OCI-LY7 (cell line): ENCODE measurements around the gene VPS4B. TPM values are rescaled to one million over a fixed set of nuclear protein-coding genes. Genes with fewer than 3 reads are reported as not detected.
A peak's percentile ranks its signal among the peaks of the same experiment; 100 is the strongest.

Experiments
- BruUV-seq: library from RNA; stranded (reverse); fragments of 400-500 nt; replicated peaks from 2 replicates; lab custom pipeline; 2021; lab: Mats Ljungman, UMichigan
- CTCF ChIA-PET: fragments of 300-600 bp; sonication (Branson Sonifier 250); formaldehyde crosslinking; loops from one replicate; lab custom pipeline; 2022; ENCODE audit warnings: antibody characterized with exemption; ENCODE audit not compliant: unreplicated experiment; lab: Charles Lee
- POLR2A ChIA-PET: fragments of 300-600 bp; sonication (Branson Sonifier 250); formaldehyde crosslinking; loops from one replicate; lab custom pipeline; 2022; ENCODE audit warnings: antibody characterized with exemption; lab: Charles Lee
- DNase-seq: peaks from one replicate; pipeline ENCODE4 v3.0.0-alpha.2; 2015; ENCODE audit warnings: low spot score
- H2AFZ ChIP-seq: fragments of 200-600 bp; sonication (generic), shearing (Covaris generic); 2 replicates; pipeline ENCODE4 v1.6.1; 2014; ENCODE audit warnings: mild to moderate bottlenecking, antibody characterized with exemption, low read length, moderate library complexity
- H3K27ac ChIP-seq: fragments of 200-600 bp; sonication (generic); 2 replicates; pipeline ENCODE4 v1.5.1; 2014; ENCODE audit warnings: mixed run types, low read depth, mild to moderate bottlenecking, moderate library complexity, low read length, inconsistent platforms; ENCODE audit not compliant: poor library complexity, severe bottlenecking
- H3K36me3 ChIP-seq: fragments of 200-600 bp; sonication (generic); 2 replicates; pipeline ENCODE4 v1.6.1; 2014; ENCODE audit warnings: mild to moderate bottlenecking, antibody characterized with exemption, low read length, moderate library complexity, mixed read lengths; ENCODE audit not compliant: insufficient read depth
- H3K4me1 ChIP-seq: fragments of 200-600 bp; sonication (generic); 2 replicates; pipeline ENCODE4 v1.5.1; 2014; ENCODE audit warnings: mild to moderate bottlenecking, low read length; ENCODE audit not compliant: insufficient read depth, poor library complexity, severe bottlenecking
- H3K4me2 ChIP-seq: fragments of 200-600 bp; sonication (generic); 2 replicates; pipeline ENCODE4 v1.6.1; 2014; ENCODE audit warnings: mild to moderate bottlenecking, low read length
- H3K4me3 ChIP-seq: fragments of 200-600 bp; sonication (generic); 2 replicates; pipeline ENCODE4 v1.5.1; 2014; ENCODE audit warnings: mild to moderate bottlenecking, low read depth, low read length; ENCODE audit not compliant: poor library complexity, severe bottlenecking
- H3K79me2 ChIP-seq: fragments of 200-600 bp; sonication (generic); 2 replicates; pipeline ENCODE4 v1.6.1; 2016; ENCODE audit warnings: low read depth, mild to moderate bottlenecking, low read length, moderate library complexity, mixed read lengths; ENCODE audit not compliant: insufficient read depth
- H3K9me2 ChIP-seq: fragments of 200-600 bp; sonication (generic); 2 replicates; pipeline ENCODE4 v1.6.1; 2016; ENCODE audit warnings: mild to moderate bottlenecking, low read length, mixed read lengths; ENCODE audit not compliant: insufficient read depth
- H3K9me3 ChIP-seq: fragments of 200-600 bp; sonication (generic); 2 replicates; pipeline ENCODE4 v1.6.1; 2014; ENCODE audit warnings: mild to moderate bottlenecking, mixed run types, low read length, mixed read lengths
- H4K20me1 ChIP-seq: fragments of 200-600 bp; sonication (generic); 2 replicates; pipeline ENCODE4 v1.6.1; 2014; ENCODE audit warnings: mild to moderate bottlenecking, antibody characterized with exemption, low read length, moderate library complexity, mixed read lengths; ENCODE audit not compliant: insufficient read depth
- EZH2phosphoT487 ChIP-seq: fragments of 200-600 bp; sonication (generic); IDR thresholded peaks from 2 replicates; pipeline ENCODE4 v1.6.1; 2018; ENCODE audit warnings: low read depth, borderline replicate concordance, mild to moderate bottlenecking, mixed run types, antibody characterized with exemption, low read length, moderate library complexity, mixed read lengths
- intact Hi-C: fragments of 100-400 bp; cut with micrococcal nuclease; formaldehyde crosslinking; loops from one replicate; pipeline ENCODE4 v1.10.0; 2022; ENCODE audit not compliant: unreplicated experiment
- total RNA-seq, 2 experiments: library from RNA; depleted of rRNA in 1 of 2; stranded (reverse); fragments of >200 nt in 1 of 2; shearing (Covaris generic) in 1 of 2; gene quantifications; 2 replicates each; pipeline ENCODE4 v1.2.3, GENCODE V29; 2014 to 2022
- TF ChIP-seq, protein P1 (sequence below): fragments of 200-600 bp; sonication (generic); conservative IDR thresholded peaks from 2 replicates; pipeline ENCODE4 v1.5.1; 2014; ENCODE audit warnings: mild to moderate bottlenecking, antibody characterized with exemption, low read length, moderate library complexity, mixed read lengths

Gene VPS4B
- total RNA-seq, 2 experiments from 2014 or later: 12.3 to 22.9 TPM

DNA sequence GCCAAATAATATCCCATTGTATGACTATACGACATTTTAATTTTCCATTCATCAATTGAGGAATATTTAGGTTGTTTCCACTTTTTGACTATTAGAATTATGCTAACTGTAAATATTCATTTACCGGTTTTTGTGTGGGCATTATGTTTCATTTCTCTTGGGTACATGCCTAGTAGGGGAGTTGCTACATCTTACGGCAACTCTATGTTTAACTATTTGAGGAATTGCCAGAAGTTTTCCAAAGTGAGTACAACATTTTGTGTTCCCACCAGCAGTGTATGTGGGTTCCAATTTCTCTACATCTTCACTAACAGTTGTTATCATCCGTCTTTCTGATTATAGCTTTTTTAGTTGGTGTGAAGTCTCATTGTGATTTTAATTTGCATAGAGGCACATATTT, 53.7 kb downstream of the VPS4B start:
- no peaks in the 10 kb centered on the region for H3K9me3 ChIP-seq
- H3K4me2 ChIP-seq: no peak overlapping the region
- no peaks in the 10 kb centered on the region; the same call in 1 of the 2 replicates for H3K36me3 ChIP-seq
- no peak for DNase-seq
- no peaks in the 10 kb centered on the region for H3K4me1 ChIP-seq
- H4K20me1 ChIP-seq: no peaks in the 10 kb centered on the region
- H3K9me2 ChIP-seq: no peaks in the 10 kb centered on the region
- H3K4me3 ChIP-seq: no peak overlapping the region
- H3K27ac ChIP-seq: no peak overlapping the region
- H2AFZ ChIP-seq: no peak overlapping the region
- ChIA-PET POLR2A (no interaction called here), CTCF (no interaction called here)
- no peaks in the 10 kb centered on the region for H3K79me2 ChIP-seq
- no TSS peak for BruUV-seq
- intact Hi-C loops: no loop called here
- no peak for TF ChIP-seq EZH2phosphoT487
- TF ChIP-seq, protein P1, sequence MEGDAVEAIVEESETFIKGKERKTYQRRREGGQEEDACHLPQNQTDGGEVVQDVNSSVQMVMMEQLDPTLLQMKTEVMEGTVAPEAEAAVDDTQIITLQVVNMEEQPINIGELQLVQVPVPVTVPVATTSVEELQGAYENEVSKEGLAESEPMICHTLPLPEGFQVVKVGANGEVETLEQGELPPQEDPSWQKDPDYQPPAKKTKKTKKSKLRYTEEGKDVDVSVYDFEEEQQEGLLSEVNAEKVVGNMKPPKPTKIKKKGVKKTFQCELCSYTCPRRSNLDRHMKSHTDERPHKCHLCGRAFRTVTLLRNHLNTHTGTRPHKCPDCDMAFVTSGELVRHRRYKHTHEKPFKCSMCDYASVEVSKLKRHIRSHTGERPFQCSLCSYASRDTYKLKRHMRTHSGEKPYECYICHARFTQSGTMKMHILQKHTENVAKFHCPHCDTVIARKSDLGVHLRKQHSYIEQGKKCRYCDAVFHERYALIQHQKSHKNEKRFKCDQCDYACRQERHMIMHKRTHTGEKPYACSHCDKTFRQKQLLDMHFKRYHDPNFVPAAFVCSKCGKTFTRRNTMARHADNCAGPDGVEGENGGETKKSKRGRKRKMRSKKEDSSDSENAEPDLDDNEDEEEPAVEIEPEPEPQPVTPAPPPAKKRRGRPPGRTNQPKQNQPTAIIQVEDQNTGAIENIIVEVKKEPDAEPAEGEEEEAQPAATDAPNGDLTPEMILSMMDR: no peak

DNA sequence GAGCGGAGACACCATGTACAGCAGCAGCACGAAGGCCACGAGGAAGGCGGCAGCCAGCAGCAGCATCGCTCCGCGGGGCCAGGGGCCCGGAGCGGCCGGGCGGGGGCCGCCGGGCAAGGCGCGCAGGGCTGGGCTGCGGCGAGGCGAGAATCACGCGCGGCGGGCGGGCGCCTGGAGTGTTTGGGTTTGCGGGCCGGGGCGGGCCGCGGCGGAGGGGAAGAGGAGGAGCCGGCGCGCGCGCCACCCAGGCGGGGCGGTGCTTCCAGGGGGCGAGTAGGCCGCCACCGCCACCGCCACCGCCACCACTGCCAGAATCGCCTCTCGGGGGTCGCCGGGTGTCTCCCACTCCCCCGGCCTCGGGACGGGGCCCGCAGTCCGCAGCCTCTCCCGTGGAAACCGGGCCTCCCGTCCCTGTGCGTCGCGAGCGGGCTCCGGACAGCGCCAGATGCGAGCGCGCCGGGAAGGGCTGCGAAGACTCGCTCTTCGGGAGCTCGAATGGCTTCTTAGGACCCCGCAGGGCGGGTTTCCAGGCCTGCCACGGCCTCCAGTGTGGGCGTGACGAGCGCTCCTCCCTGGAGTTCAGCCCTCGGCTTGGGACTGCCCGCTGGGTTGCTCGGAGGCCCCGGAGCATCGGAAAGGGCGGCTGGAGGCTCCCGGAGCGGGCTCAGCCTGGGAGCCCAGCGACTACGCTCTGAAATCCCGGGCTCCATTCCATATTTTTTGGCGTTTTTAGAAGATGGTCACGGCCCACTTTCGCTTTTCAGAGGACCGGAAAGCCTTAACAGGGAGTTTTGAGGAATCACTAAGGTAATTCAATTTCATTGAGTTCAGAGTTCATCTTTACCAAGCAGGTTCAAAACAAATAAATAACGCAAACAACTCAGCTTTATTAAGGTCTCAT, 55.0 kb downstream of the VPS4B start, which contains the start of gene KDSR:
Gene KDSR, minus strand, starts transcription at position 154 of the 901 bp plus-strand sequence. Its CDS starts 88 bp downstream, at position 66.
- H2AFZ ChIP-seq: peak within 1 kb of the TSS; percentile 89
- ChIA-PET POLR2A (interaction anchor here (0.6 kb wide), 1 partner anchor 644 kb away, joined by 3 read pairs; no protein-coding TSS in a partner anchor), CTCF (no interaction called here)
- no peaks in the 10 kb centered on the region for H4K20me1 ChIP-seq
- H3K36me3 ChIP-seq: peaks cover 2% of the 10 kb centered on the region; the same call in 1 of the 2 replicates
- DNase-seq: peak; percentile 65
- no peaks in the 10 kb centered on the region for H3K4me1 ChIP-seq
- TF ChIP-seq, protein P1: no peak
- no peak for TF ChIP-seq EZH2phosphoT487
- H3K27ac ChIP-seq: no peak within 1 kb of the TSS
- no peaks in the 10 kb centered on the region for H3K9me2 ChIP-seq
- H3K4me3 ChIP-seq: peak within 1 kb of the TSS; percentile 85
- no peaks in the 10 kb centered on the region for H3K79me2 ChIP-seq
- H3K9me3 ChIP-seq: no peaks in the 10 kb centered on the region
- peak within 1 kb of the TSS; percentile 99 for H3K4me2 ChIP-seq
- no TSS peak for BruUV-seq
- intact Hi-C loops: loop anchor here (2.0 kb wide), 1 partner anchor 55 kb away; the partner anchor contains the start of gene VPS4B
